GM03348 (cell line): ENCODE measurements around the gene GPC6.

Experiments used
- DNase-seq: peaks from one replicate; pipeline ENCODE4 v3.0.0; 2012; ENCODE audit warnings: low spot score

Gene GPC6

DNA sequence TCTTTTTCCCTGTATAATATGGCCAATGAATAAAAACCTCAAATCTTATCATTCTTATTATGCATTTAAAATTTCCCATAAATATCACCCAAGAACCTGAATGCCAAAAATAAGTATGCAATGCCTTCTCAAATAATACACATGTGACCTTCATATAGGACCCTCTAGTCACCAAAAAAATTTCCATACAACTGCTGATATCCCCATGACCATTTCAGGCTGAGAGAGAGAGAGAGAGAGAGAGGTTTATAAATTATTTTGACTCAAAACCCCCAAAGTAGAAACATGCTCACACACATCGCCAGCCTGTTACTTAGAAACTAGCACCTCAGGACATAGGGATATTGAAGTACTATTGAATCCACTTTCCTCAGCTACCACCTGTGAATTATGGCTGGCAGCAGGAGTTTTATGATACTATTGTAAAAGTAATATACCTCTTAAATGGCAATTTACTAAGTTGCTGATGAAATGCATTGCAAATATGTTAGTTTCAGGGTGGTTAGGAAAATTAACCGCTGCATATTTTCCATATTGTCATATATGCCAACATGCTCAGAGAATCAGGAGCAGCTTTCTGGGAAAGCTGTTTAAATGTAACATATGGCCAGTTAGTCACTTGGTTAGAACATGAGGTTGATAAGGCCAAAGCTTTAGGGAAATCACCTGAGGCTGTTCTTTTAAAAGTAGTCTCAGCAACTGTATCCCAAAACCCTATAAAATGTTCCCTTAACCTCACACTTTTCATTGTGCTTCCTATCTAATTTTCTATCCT lies 1022.0 kb downstream of the GPC6 start:
- DNase-seq: no peak

DNA sequence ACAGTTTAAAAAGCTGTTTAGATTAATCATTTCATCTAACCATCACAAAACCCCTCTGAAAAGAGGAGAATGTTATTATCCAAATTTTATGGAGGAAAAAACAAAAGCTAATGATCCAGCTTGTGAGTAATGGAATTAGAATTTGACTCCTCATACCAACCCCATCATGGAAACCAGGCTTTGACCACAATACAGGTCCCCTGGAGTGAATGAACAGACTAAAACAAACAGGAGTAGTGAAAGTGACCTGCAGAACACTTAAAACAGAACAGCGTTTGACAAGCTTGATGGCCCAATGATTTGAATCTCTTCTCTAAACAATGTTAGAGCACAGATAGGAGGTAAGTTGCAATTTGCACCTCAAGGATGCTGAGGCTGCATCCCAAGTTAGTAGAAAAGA lies 1022.9 kb downstream of the GPC6 start:
- DNase-seq: peak; percentile 65

DNA sequence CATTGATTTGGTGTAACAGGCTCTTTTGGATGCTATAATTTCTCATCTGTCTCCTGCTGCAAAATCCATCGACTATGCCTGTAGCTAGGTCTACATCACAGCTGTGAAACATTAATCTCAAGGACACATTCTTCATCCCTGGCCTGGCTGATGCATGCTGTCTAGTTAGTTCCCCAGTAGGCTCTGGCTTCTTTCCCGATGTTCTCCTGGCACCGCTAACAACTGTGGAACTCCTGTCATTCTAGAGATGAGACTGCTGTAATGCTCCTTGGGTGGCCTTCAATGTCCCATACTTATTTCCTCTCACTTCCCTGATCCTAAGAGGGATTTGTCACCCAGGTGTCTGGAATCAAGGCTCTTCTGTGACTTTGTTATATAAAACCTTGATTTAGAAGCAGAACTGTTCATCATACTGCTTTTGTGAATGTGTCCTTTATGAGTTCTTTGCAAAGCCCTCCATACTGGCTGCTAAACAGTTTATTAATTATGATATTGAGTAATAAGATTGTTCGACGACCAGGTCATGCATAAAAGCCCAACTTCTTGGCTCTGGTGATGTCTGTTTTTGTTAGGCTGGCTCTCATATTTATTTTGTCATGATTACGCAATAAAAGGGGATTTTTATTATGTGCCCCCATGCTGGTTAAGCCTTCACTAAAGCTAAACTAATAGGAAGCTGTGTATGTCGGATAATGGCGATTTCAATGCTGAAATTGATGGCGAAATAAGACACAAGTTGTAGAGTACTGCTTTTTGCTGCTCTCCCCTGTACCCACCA lies 1025.4 kb downstream of the GPC6 start:
- DNase-seq: peak; percentile 21

DNA sequence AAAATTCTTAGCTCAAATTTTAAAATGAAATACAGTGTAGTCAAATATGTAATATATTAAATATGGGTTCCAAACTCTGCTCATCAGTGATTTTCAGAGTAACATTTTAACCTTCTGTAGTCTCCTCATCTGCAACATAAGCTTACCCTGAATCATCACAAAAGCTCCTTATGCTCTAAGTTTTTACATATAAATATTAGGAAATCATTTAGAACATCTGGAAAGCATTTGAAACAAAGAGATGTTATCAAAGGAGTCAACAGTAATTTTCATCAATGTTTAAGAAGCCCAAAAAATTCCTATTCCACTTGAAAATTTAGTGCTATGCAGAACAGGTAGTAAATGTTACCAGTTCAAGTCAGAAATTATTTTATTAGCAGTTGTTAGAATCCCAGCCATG lies 1028.1 kb downstream of the GPC6 start:
- DNase-seq: no peak

DNA sequence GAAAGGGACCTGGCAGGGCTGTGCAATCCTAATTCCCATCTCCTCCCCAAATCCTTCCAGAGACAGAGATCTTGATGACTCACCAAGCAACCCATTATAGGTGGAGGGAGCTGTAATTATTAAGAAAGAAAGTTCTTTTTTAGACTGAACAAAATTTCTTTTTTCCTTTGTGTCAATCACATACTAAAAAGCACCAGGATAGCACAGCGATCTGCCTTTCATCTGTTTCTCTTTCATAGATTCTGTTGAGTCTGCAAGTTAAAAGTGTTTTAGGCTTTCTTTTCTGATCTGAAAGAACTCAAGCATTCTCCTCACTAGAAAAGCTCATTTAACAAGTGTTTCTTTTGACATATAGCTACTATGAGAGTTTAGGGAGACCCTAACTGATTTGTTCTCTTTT lies 1030.1 kb downstream of the GPC6 start:
- no peak for DNase-seq

DNA sequence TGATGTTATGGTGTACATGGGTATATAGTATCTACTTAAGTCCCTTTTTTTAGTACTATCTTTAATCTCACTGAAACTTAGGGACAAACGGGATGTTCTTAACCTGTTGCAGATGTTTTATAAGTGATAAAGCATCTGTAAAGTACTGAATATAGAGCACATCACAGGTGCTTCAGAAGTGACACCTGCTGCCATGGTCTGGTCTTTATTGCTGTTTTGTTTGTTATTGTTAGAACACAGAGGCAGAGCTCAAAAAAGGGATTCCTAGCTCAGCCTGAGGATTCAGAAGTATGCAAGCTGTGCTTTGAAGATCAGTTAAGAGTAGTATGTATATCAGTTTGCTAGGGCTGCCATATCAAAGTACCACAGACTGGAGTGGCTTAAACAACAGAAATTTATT lies 1033.4 kb downstream of the GPC6 start:
- no peak for DNase-seq

DNA sequence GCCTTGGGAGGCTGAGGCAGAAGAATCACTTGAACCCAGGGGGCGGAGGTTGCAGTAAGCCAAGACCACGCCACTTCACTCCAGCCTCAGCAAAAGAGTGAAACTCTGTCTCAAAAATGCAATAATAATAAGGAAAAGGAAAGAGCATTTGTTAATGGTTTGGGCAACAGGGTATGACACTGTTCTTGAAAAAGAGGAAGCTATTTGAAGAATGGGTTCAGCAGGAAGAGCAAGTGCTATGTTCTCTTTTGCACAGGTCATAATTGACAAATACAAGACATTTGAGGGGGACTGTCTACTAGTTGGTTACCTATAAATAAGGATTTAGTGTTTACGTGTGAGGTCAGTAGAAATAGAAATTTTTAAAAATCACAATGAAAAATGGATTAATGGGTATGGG lies 1034.6 kb downstream of the GPC6 start:
- no peak for DNase-seq

DNA sequence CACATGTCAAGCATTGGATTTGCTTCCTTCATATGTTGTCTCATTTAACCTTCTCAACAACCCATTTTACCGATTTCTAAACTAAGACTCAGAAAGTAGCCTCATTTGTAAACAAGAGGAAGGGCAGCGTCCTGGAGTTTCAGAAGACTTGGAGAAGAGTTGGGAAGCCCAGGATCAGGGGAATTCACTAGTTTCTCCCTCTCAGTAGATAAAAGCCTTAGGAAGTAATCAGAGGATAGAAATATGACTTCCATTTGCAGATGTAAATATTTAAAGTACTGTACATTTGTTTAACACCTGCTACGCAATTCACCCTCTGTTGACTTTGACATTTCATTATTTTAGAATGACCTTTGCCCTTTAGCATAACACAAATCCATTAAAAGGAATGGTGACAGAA lies 1036.4 kb downstream of the GPC6 start:
- DNase-seq: no peak

DNA sequence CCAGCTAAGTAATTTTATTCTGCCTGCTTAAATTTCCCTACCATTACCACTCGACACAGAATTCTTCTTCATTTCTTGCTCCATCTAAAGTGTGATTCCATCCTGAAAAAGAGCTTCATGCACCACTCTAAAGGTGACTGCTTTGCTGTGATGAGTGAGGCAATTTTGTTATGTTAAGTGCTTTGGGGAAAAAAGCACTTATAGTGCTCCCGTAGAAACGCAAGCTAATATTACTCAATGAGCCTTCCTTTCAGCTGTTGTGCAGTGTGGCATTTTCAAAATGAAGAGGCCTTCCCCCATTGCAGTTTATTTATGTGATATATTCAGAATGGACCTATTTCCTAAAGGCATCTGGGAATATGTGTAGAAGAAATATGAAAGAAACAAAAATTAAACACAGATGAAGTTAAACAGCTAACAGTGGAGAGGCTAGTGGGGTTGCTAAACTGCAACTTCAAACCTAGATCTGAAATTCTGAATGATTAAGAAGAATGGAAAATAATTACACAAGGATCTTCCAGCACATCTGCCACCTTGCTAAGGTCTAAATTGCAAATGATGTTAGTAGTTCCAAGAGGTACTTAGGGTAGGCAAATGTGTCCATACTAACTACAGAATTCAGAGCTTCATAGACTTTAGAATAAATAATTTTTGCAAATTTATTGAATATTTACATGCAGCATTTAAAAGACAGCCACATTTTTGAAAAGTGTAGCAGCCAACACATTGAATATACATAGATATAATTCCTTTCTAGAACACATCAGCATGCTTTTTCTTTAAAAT lies 1041.2 kb downstream of the GPC6 start:
- no peak for DNase-seq

DNA sequence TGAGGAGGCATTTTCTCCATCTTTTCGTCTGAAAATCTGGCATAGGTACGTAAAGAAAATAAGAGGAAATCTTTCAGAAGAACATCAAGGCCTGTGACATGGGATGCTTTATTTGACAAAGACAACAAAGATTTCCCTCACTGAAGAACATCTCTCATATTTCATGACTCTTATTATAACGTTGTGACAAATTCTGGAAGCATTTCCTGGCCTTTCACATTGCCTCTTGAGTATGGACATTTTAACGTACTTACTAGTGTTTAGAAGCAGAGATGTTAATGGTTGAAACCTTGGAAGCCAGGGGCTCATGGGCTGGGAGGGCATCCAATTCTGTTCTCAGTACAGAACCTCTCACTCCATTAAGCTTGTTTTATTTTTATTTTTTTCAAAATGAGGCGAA lies 1042.1 kb downstream of the GPC6 start:
- DNase-seq: no peak

DNA sequence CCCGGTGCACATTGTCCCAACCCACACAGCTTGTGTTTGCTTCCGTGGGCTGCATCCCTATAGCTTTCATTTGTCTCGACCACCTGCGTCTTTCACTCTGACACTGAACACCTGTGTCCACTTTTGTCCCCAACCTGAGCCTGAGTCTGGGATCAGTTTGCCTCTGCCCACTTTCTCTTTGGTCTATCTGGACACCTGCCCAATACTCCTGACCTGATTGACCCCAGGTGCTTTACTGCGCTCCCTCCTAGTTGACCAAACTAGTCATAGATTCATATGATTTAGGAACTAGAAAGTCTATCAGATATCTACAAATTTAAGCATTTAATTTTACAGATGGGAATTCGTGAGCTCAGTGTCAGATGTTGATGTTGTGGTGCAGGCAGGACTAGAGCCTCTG lies 1043.0 kb downstream of the GPC6 start:
- no peak for DNase-seq

DNA sequence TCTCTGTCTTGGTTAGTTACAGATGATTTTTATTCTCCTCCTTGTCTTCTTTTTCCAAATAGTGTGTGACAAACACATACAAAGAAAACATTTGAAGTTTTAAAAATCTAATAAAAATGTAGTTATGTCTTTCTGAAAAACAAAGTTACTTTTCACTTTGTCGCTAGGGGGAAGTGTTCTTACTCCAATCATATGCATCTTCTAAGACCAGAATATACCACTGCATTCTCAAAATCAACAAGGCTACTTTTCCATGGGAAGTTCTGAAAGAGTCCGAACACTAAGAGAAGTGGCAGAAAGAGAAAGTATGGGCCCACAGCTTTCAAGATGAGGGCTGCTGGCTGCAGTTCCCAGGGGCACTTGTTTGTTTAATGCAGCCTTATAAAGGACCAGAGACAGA lies 1043.9 kb downstream of the GPC6 start:
- no peak for DNase-seq

DNA sequence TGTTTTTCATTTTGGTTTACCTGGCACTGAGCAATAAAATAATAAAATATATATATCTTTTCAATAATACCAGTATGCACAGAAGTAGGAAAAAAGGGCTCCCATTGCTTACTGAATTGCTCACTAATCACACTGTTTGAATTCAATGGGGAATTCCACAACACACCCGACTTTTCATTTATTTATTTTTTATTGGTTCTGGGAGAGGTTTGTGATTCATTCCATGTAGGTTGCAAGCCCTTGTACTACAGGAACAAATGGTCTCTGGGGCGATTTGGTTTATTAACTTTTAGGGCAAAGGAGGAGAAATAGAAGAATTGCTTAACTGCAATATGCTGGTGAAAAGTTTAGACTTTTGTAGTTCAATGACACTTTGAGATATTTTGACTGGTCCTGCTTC lies 1045.4 kb downstream of the GPC6 start:
- DNase-seq: no peak

DNA sequence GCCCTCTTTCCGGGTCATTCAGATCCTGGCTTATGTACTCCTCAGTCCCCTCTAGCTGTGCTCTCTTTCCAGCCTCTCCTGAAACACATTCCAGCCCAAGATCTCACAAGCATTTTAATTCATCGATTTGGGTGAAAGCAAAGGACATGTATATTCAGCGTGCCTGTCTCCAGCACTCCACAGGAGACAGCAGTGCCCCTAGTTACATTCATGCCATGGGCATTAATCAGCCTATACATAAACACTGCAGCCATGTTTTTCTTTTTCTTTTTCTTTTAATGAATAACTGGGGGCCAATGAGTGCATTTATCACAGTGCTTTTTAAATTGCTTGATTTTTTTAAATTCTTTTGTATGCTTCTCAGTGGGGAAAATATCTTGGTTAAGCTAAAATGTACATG lies 1053.7 kb downstream of the GPC6 start:
- DNase-seq: no peak

DNA sequence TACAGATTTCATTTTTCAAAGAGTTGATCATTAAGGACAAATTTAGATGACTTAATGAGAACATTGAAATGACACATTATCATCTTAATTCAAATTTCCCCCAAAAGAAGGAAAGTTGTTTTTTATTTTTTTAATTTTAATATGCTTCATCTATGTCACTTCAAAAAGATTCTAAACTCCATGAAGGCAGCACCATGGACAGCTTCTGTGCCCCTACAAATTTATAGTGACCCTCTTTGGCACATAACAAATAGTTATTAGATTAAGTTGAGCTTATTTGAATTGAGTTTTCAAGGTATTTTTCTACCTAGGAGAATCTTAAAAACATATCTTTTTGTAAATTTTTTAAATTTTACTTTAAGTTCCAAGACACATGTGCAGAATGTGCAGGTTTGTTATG lies 1054.2 kb downstream of the GPC6 start:
- no peak for DNase-seq

DNA sequence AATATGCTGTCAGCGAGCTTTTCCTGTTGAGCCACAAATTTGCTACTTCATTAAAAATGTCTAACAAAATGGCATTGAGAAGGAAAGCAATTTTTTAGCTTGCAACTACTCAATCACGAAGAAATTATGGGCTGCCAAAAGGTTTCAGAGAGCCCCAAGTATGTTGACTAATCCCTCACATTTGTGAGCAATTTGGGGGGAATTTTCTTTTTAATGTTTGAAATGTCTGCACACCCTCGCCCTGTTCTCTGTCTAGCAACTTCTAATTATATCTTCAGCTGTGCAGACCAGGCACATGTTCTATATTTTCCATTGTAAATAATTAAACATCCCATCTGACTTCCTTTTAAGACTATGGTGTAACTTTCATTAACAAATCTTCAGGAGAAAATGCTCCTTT lies 1060.0 kb downstream of the GPC6 start:
- no peak for DNase-seq

DNA sequence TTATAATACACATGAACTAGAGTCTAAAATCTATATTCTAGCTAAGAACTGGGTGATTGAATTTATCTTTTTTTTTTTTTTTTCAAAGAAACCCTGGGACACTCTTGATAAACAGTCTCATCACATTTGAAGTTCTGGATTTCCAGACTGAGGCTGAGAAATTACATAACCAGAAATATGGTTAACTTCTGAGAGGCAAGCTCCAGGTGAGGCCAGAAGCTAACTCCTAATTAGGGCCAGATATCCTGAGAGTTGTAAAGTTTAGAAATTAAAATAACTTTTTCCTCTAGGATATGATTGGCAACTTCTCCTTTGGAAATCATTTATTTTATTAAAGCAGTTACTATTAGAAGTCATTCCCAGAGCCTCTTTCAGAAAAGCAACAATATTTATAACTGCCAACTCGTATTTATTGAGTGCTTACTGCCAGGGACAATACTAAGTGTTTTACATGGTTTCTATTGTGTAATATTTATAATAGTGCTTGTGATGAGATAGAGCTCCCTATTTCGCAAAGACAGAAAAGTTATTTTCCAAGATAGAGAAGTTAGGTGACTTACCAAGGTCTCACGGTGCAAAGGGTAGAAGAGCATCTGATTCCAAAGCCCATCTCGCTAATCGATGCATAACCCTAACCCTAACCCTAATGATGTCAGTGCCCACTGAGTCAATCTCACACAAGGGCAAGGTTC lies 1065.2 kb downstream of the GPC6 start:
- no peak for DNase-seq

DNA sequence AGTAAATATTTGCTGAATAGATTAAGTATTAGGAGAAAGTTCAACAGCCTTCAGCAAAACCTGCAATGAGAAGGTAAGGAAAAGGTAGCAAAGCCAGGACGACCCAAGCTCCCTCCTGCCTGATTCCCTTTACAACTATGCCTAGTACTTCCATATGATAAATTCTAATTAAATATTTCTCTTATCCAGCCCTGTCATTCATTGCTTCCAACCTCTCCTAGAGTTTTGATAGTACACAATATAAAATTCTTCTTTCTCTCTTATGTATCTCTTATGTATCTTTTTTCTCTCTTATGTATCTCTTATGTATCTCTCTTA lies 1065.7 kb downstream of the GPC6 start:
- DNase-seq: no peak

DNA sequence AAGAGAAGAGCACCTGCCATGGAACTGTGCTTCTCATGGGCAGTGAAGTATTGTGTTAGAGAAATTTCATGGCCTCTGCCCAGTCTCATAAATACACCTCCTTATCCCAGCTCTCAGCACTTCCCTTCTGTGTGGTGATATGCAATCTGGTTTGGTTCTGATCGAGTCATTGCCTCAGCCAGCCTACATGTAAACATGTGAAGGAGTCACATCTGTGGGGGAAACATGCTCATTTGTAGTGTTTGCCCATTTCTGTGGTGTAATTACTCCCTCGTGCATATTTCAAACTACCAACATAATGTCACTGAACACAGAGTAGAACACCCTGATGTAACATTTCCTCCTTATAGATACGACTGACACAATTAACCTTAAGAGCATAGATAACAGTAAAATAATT lies 1069.9 kb downstream of the GPC6 start:
- DNase-seq: no peak

DNA sequence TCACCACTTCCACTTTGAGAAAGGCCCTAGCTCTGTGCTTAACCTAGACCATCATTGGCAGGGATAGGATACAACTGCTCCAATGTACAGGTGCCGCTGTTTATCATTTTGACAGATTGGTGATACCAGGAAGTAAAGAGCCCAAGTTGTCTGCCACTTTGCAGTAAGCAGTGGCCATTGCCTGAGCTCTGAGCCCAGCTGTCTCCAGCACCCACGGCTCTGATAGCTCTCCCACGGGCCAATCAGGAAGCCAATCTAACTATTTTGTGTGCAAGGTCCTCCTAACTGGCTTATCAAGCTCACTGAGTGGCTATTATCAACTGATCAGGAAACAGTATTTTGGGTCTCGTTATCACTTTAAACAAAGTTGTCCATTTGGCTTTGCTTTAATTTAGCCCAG lies 1071.7 kb downstream of the GPC6 start:
- DNase-seq: no peak

DNA sequence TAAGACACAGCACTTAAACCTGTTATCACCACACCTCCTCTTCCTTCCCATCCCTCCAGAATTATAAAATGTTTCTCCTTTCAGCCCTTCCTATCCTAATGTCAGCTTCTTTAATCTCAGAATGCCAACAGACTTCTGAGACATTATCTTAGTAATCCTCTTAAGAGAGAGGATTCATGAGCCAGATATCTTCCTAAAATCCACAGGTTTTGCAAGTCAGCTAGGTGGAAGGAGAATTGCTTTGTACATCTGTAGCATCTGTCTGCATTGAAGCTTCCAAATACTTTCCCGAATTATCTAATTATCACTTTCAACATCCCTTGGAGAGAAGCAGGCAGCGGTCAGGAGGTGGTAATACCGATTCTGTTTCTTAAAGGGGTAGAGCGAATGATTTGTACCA lies 1073.8 kb downstream of the GPC6 start:
- no peak for DNase-seq

DNA sequence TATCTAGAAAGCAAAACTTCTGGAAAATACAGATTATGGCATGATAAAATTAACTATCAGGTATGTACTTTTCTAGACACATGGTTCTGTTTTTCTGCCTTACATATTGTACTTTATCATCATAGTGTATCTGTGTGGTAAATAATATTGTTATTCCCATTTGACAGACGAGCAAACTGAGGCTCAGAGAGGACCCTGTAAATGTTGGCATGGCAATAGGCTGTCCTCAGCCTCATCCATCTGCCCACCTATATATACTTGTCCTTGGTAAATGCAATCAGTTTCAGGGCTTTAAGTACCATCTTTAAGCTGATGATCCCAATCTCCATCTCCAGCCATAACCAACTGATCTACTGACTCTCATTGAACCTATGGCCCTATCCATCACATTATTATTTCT lies 1074.9 kb downstream of the GPC6 start:
- no peak for DNase-seq
